Glutamatergic neuron (in vitro differentiated cells): ENCODE data around the gene ADK. TPM values are rescaled to one million over a fixed set of nuclear protein-coding genes. Genes with fewer than 3 reads are reported as not detected.

Experiments
- DNase-seq: peaks from one replicate; pipeline ENCODE4 v3.0.0; 2022
- H3K27ac Mint-ChIP-seq: one replicate; pipeline ENCODE4 v1.8.0; 2020; ENCODE audit warnings: mild to moderate bottlenecking, mixed read lengths, inconsistent platforms; ENCODE audit not compliant: unreplicated experiment
- H3K27me3 Mint-ChIP-seq: one replicate; pipeline ENCODE4 v1.8.0; 2020; ENCODE audit warnings: mild to moderate bottlenecking, moderate library complexity, mixed read lengths, inconsistent platforms; ENCODE audit not compliant: unreplicated experiment
- H3K36me3 Mint-ChIP-seq: one replicate; pipeline ENCODE4 v1.8.0; 2020; ENCODE audit warnings: mild to moderate bottlenecking, mixed read lengths, inconsistent platforms; ENCODE audit not compliant: unreplicated experiment
- H3K4me1 Mint-ChIP-seq: one replicate; pipeline ENCODE4 v1.8.0; 2020; ENCODE audit warnings: mild to moderate bottlenecking, low read depth, mixed read lengths, inconsistent platforms; ENCODE audit not compliant: unreplicated experiment
- H3K4me3 Mint-ChIP-seq: one replicate; pipeline ENCODE4 v1.8.0; 2020; ENCODE audit warnings: mild to moderate bottlenecking, mixed read lengths, inconsistent platforms; ENCODE audit not compliant: unreplicated experiment
- H3K9me3 Mint-ChIP-seq: one replicate; pipeline ENCODE4 v1.8.0; 2020; ENCODE audit warnings: mild to moderate bottlenecking, moderate library complexity, mixed read lengths, inconsistent platforms; ENCODE audit not compliant: unreplicated experiment
- total RNA-seq: library from RNA; stranded (reverse); fragmentation: NEBNext Ultra II Directional; extraction: Animal tissue kit (Norgen Biotek cat#: 25700); gene quantifications from one replicate; pipeline ENCODE4 v1.2.1, GENCODE V29; 2021; ENCODE audit not compliant: unreplicated experiment
- TF ChIP-seq, protein P1 (sequence below): fragments of 200-600 bp; sonication (generic); IDR thresholded peaks from one replicate; pipeline ENCODE4 v1.5.0; 2021; ENCODE audit not compliant: partially characterized antibody, unreplicated experiment

The ADK gene
- total RNA-seq, 1 donor from 2014 or later = 16.4 TPM

- H3K36me3 Mint-ChIP-seq = no peaks in the 10 kb centered on the region
- no peak overlapping the region for H3K27ac Mint-ChIP-seq
- no peak overlapping the region for H3K4me3 Mint-ChIP-seq
- H3K27me3 Mint-ChIP-seq = no peaks in the 10 kb centered on the region
- TF ChIP-seq, protein P1, sequence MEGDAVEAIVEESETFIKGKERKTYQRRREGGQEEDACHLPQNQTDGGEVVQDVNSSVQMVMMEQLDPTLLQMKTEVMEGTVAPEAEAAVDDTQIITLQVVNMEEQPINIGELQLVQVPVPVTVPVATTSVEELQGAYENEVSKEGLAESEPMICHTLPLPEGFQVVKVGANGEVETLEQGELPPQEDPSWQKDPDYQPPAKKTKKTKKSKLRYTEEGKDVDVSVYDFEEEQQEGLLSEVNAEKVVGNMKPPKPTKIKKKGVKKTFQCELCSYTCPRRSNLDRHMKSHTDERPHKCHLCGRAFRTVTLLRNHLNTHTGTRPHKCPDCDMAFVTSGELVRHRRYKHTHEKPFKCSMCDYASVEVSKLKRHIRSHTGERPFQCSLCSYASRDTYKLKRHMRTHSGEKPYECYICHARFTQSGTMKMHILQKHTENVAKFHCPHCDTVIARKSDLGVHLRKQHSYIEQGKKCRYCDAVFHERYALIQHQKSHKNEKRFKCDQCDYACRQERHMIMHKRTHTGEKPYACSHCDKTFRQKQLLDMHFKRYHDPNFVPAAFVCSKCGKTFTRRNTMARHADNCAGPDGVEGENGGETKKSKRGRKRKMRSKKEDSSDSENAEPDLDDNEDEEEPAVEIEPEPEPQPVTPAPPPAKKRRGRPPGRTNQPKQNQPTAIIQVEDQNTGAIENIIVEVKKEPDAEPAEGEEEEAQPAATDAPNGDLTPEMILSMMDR = no peak
- H3K9me3 Mint-ChIP-seq = no peaks in the 10 kb centered on the region
- no peaks in the 10 kb centered on the region for H3K4me1 Mint-ChIP-seq
- no peak for DNase-seq
These were observed 149.6 kb downstream of the ADK start for GRCh38 chr10:74300666-74301065.

DNA sequence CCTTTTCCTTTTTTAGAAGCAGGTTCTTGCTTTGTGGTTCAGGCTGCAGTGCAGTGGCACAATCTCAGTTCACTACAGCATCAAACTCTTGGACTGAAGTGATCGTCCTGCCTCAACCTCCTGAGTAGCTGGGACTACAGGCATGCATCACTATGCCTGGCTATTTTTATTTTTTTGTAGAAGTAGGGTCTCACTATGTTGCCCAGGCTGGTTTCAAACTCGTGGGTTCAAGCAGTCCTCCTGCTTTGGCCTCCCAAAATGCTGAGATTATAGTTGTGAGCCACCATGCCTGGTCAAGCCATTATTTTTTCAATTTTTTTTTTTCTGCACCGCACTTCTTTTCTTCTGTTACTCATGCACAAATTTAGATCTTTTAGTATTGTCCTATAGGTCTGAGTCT is 154.7 kb downstream of the ADK start:
- no peak overlapping the region for H3K27ac Mint-ChIP-seq
- no peak overlapping the region for H3K4me3 Mint-ChIP-seq
- H3K4me1 Mint-ChIP-seq = no peaks in the 10 kb centered on the region
- H3K27me3 Mint-ChIP-seq = no peaks in the 10 kb centered on the region
- no peaks in the 10 kb centered on the region for H3K36me3 Mint-ChIP-seq
- TF ChIP-seq, protein P1 = no peak
- no peak for DNase-seq
- H3K9me3 Mint-ChIP-seq = no peaks in the 10 kb centered on the region

DNA sequence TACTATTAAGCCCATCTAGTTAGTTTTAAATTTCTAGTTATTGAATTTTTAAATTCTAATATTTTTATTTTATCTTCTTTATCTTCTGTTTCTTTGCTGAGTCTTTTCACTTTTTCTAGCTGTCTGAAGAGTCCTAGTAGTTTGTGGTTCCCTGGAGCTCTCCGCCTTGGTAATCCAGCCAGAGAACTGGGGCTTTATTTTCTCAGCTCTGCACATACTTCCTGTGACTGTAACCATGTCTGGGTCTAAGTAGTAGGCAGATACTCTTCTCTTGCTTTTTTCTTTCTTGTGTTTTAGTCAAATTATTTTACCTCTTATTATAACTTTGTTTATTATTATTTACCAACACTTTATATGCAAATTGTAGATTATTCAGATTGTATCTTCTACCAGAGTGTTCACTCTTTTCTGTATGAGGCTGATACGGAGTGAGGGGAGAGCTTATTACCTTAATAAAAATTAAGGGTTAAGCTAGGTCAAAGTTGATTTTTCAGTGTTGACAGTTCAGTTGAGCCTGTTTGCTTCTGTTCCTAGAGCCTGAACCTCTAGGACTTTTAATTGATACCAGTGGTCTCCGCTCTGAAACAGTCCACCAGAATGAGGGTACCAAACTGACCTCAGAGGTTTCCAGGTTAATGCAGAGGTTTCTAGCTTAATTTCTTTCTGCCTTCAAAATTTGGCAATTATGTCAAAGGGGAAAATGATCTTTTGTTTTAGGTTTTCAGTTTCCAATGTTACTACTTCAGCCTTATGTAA is 155.4 kb downstream of the ADK start:
- Mint-ChIP-seq H3K4me3 (no peak overlapping the region), H3K27me3 (no peaks in the 10 kb centered on the region), H3K4me1 (no peaks in the 10 kb centered on the region), H3K27ac (no peak overlapping the region), H3K9me3 (no peaks in the 10 kb centered on the region), H3K36me3 (no peaks in the 10 kb centered on the region)
- DNase-seq = no peak
- TF ChIP-seq, protein P1 = no peak

DNA sequence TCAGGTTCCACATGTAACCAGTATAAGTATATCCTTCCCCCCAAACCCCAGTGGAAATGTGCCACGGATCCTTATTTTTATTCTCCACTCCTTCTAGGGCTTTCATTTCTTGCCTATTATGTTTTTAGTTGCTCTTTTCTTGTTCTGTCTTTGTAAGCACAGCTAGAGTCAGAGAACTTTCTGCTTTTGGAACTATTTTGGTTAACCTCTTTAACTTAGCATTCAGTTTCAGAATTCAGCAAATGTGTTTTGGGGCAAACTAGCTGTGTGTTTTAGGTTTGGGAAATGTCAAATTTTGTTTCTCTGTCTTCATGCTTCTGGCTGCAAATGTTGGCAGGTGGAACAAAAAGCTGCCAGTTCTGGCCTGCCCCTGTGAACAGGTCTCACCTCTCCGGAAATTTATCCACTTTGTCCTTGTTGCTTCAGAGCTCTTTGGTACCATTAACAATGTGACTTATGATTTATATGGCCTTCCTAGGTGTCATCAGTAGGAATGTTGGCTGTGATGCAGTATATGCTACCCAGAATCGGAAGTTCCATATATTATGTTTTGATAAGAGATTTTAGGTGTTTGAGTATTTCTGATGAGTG is 156.1 kb downstream of the ADK start:
- H3K4me1 Mint-ChIP-seq = no peaks in the 10 kb centered on the region
- H3K4me3 Mint-ChIP-seq = no peak overlapping the region
- no peaks in the 10 kb centered on the region for H3K27me3 Mint-ChIP-seq
- no peaks in the 10 kb centered on the region for H3K9me3 Mint-ChIP-seq
- DNase-seq = no peak
- TF ChIP-seq, protein P1 = no peak
- H3K36me3 Mint-ChIP-seq = no peaks in the 10 kb centered on the region
- no peak overlapping the region for H3K27ac Mint-ChIP-seq

DNA sequence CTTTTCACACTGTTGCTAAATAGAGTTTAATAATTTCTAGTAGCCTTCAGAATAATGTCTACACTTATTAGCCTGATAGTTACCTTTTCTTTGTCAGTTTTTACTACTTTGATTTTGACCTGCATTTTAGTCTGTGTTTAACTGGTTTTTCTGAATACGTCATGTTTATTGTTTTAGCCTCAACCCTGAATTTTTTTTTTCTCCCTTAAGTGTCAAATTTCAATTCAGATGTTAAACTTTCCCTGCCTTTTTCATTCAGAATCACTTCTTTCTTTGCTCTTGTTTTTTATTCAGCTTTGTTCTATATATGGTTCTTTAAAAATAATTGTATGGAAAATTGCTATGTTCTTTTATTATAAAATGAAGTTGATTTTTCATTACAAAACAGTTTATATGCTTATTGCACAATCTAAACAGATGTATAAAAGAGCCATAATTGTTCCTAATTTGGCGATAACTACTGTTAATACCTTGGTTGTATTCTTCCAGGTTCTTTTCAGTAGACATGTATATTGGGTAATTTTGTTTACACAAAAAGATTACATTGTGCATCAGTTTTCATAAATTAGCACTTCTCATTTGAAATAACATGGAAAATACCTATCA is 159.7 kb downstream of the ADK start:
- Mint-ChIP-seq H3K27ac (no peak overlapping the region), H3K4me3 (no peak overlapping the region), H3K36me3 (no peaks in the 10 kb centered on the region), H3K9me3 (no peaks in the 10 kb centered on the region), H3K27me3 (no peaks in the 10 kb centered on the region), H3K4me1 (no peaks in the 10 kb centered on the region)
- DNase-seq = no peak
- TF ChIP-seq, protein P1 = no peak
